ENCODE results near the gene CCDC85C. TPM values are rescaled to one million over a fixed set of nuclear protein-coding genes. Genes with fewer than 3 reads are reported as not detected.
A peak's percentile ranks its signal among the peaks of the same experiment; 100 is the strongest.

The CCDC85C gene
- total and polyA plus RNA-seq, 8 donors, result 10.5 to 28.6 (median 15.9) TPM

- peak overlapping the region in 1 of 5 donors; percentile 4 for H3K27ac ChIP-seq
- H3K27me3 ChIP-seq, result no peaks in the 10 kb centered on the region
- intact Hi-C loops (cut with DNase I; ENCODE audit: low total_unique reads), result no loop called here
- H3K4me1 ChIP-seq, result peaks cover 22 to 84% (median 46%) of the 10 kb centered on the region in 4 donors
- TF ChIP-seq EP300 (IDR thresholded peaks at IDR 0.05) (no peak), CTCF (IDR thresholded peaks at IDR 0.05) (no peak), POLR2AphosphoS5 (IDR thresholded peaks at IDR 0.05) (no peak), POLR2A (IDR thresholded peaks at IDR 0.05) (no peak)
- DNase-seq, result no peak
- H3K9me3 ChIP-seq, result no peaks in the 10 kb centered on the region
- WGBS, 5 donors, result 80 to 88% (median 87%) methylated on average over 18 of the region's 18 CpGs
- H3K4me3 ChIP-seq, result no peak overlapping the region
- no peaks in the 10 kb centered on the region for H3K36me3 ChIP-seq
Observed at GRCh38 chr14:99548255-99548654, 55.8 kb downstream of the CCDC85C start.

- Histone ChIP-seq H3K36me3 (no peaks in the 10 kb centered on the region), H3K4me3 (no peak overlapping the region), H3K9me3 (no peaks in the 10 kb centered on the region), H3K27me3 (no peaks in the 10 kb centered on the region), H3K4me1 (peaks cover 7 to 84% (median 45%) of the 10 kb centered on the region in 4 donors), H3K27ac (peak overlapping the region in 1 of 5 donors; percentile 59)
- no peak for TF ChIP-seq EP300 (IDR thresholded peaks at IDR 0.05)
- TF ChIP-seq POLR2AphosphoS5 (IDR thresholded peaks at IDR 0.05), result no peak
- no peak for TF ChIP-seq POLR2A (IDR thresholded peaks at IDR 0.05)
- TF ChIP-seq CTCF (IDR thresholded peaks at IDR 0.05), result no peak
- peak in 1 of 2 donors; percentile 66 for DNase-seq
- intact Hi-C loops (cut with DNase I; ENCODE audit: low total_unique reads), result no loop called here
- 61 to 73% (median 66%) methylated on average over 13 of the region's 13 CpGs for WGBS, 5 donors
Observed at GRCh38 chr14:99546234-99546879, 57.6 kb downstream of the CCDC85C start.

GRCh38 chr14:99545586-99545985, 58.4 kb downstream of the CCDC85C start:
- Histone ChIP-seq H3K27ac (peak overlapping the region in 1 of 5 donors; percentile 59), H3K9me3 (no peaks in the 10 kb centered on the region), H3K4me3 (no peak overlapping the region), H3K4me1 (peaks cover 7 to 83% (median 42%) of the 10 kb centered on the region in 4 donors), H3K27me3 (no peaks in the 10 kb centered on the region), H3K36me3 (no peaks in the 10 kb centered on the region)
- WGBS, 5 donors, result 68 to 83% (median 80%) methylated on average over 5 to 6 of the region's 6 CpGs
- no peak for TF ChIP-seq CTCF (IDR thresholded peaks at IDR 0.05)
- TF ChIP-seq POLR2AphosphoS5 (IDR thresholded peaks at IDR 0.05), result no peak
- TF ChIP-seq POLR2A (IDR thresholded peaks at IDR 0.05), result no peak
- no peak for TF ChIP-seq EP300 (IDR thresholded peaks at IDR 0.05)
- no peak for DNase-seq
- intact Hi-C loops (cut with DNase I; ENCODE audit: low total_unique reads), result no loop called here

GRCh38 chr14:99544991-99545390, 59.0 kb downstream of the CCDC85C start:
- Histone ChIP-seq H3K4me3 (no peak overlapping the region), H3K36me3 (no peaks in the 10 kb centered on the region), H3K27ac (peak overlapping the region in 1 of 5 donors; percentile 59), H3K4me1 (peaks cover 7 to 83% (median 43%) of the 10 kb centered on the region in 4 donors), H3K27me3 (no peaks in the 10 kb centered on the region), H3K9me3 (no peaks in the 10 kb centered on the region)
- intact Hi-C loops (cut with DNase I; ENCODE audit: low total_unique reads), result no loop called here
- no peak for DNase-seq
- TF ChIP-seq CTCF (IDR thresholded peaks at IDR 0.05), result no peak
- TF ChIP-seq POLR2AphosphoS5 (IDR thresholded peaks at IDR 0.05), result no peak
- no peak for TF ChIP-seq EP300 (IDR thresholded peaks at IDR 0.05)
- TF ChIP-seq POLR2A (IDR thresholded peaks at IDR 0.05), result no peak
- WGBS, 5 donors, result 73 to 82% (median 75%) methylated on average over 10 to 11 of the region's 11 CpGs
